ENCODE results near the gene NCLN. TPM values are rescaled to one million over a fixed set of nuclear protein-coding genes. Genes with fewer than 3 reads are reported as not detected.
A peak's percentile ranks its signal among the peaks of the same experiment; 100 is the strongest.

NCLN gene
- total and polyA plus RNA-seq, 2 donors (not counting 1 experiment from before 2014, with no cell fraction given): 33.0 to 35.8 TPM

DNA sequence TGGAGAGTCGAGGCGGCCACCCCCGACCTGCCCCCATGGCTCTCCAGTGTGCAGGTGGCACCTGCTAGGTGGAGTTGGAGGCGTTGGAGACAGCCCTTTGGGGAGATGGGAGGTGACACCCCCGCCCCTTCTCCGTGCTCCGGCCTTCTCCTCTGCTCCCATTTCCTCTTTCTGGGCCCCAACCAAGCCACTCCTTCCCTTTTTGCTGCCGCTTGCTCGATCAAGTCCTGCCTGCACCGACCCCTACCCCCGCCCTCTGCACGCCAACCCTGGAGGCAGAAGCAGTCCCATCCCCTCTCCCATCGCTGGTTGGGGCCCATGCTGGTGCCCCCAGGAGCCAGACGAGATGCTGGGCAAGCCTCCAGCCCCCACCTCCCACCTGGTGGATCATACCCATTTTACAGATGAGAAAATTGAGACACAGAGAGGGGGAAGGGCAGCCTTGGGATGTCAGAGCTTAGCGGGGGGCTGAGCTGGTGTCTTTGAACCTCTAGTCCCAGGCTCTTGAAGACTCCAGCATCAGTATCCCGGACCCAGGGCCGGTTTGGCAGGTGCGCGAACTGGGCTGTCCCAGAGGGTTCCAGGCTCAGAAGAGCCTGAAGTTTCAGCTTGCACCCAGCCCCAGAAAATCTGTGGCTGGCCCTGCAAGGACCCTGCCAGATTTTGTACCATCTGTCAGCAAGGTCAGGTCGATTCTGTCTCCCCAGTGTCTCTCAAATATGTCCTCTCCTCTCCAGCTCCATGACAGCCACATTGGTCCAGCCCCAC is 39.6 kb upstream of the NCLN start:
- no peak overlapping the region for H3K4me3 ChIP-seq (replicated peaks in 1 of 4; ENCODE audit: control extremely low read depth in 1 of 4, insufficient read depth in 1 of 4, low read depth in 3 of 4, low read length in 4 of 4)
- peaks cover 6% of the 10 kb centered on the region for H3K4me1 ChIP-seq (ENCODE audit: control insufficient read depth, extremely low read depth, insufficient read depth, low read length)
- no peaks in the 10 kb centered on the region for H3K79me2 ChIP-seq (ENCODE audit: control insufficient read depth, insufficient read depth, low read length)

GRCh38 chr19:3146677-3147100 is 39.0 kb upstream of the NCLN start:
- Histone ChIP-seq H3K4me1 (ENCODE audit: control insufficient read depth, extremely low read depth, insufficient read depth, low read length) (peaks cover 2% of the 10 kb centered on the region), H3K36me3 (ENCODE audit: control insufficient read depth, insufficient read depth, low read length) (no peaks in the 10 kb centered on the region), H3K9me3 (ENCODE audit: control insufficient read depth, insufficient read depth, low read depth, low read length) (no peaks in the 10 kb centered on the region), H3K4me3 (replicated peaks in 1 of 4; ENCODE audit: control extremely low read depth in 1 of 4, insufficient read depth in 1 of 4, low read depth in 3 of 4, low read length in 4 of 4) (no peak overlapping the region), H3K27me3 (ENCODE audit: control insufficient read depth, insufficient read depth, low read length) (no peaks in the 10 kb centered on the region), H3K4me2 (ENCODE audit: extremely low read depth, insufficient read depth, low read length) (no peak overlapping the region), H4K20me1 (ENCODE audit: control insufficient read depth, extremely low read depth, insufficient read depth, low read length) (no peaks in the 10 kb centered on the region), H3K79me2 (ENCODE audit: control insufficient read depth, insufficient read depth, low read length) (no peaks in the 10 kb centered on the region), H2AFZ (ENCODE audit: low read length) (no peak overlapping the region), H3K9ac (ENCODE audit: insufficient read depth, low read length) (no peak overlapping the region), H3K27ac (ENCODE audit: insufficient read depth, low read length) (no peak overlapping the region)
- TF ChIP-seq CTCF (conservative IDR thresholded peaks at IDR 0.05 in 1 of 2, IDR thresholded peaks at IDR 0.05 in 1 of 2; ENCODE audit: low read depth in 1 of 2, low read length in 2 of 2) (peak; percentile 57 to 77), EZH2 (IDR thresholded peaks at IDR 0.05; ENCODE audit: low read length, missing control alignments) (no peak)
- no peak for DNase-seq (ENCODE audit: low read depth in 2 of 2)

More for the DNA sequence above, 39.6 kb upstream of the NCLN start:
- Histone ChIP-seq H3K9me3 (ENCODE audit: control insufficient read depth, insufficient read depth, low read depth, low read length) (no peaks in the 10 kb centered on the region), H3K27me3 (ENCODE audit: control insufficient read depth, insufficient read depth, low read length) (no peaks in the 10 kb centered on the region), H4K20me1 (ENCODE audit: control insufficient read depth, extremely low read depth, insufficient read depth, low read length) (no peaks in the 10 kb centered on the region), H3K27ac (ENCODE audit: insufficient read depth, low read length) (no peak overlapping the region), H3K4me2 (ENCODE audit: extremely low read depth, insufficient read depth, low read length) (no peak overlapping the region), H2AFZ (ENCODE audit: low read length) (no peak overlapping the region), H3K36me3 (ENCODE audit: control insufficient read depth, insufficient read depth, low read length) (no peaks in the 10 kb centered on the region), H3K9ac (ENCODE audit: insufficient read depth, low read length) (no peak overlapping the region)
- no peak for DNase-seq (ENCODE audit: low read depth in 2 of 2)
- TF ChIP-seq CTCF (conservative IDR thresholded peaks at IDR 0.05 in 1 of 2, IDR thresholded peaks at IDR 0.05 in 1 of 2; ENCODE audit: low read depth in 1 of 2, low read length in 2 of 2): no peak
- no peak for TF ChIP-seq EZH2 (IDR thresholded peaks at IDR 0.05; ENCODE audit: low read length, missing control alignments)

- no peak overlapping the region for H3K4me2 ChIP-seq (ENCODE audit: extremely low read depth, insufficient read depth, low read length)
- H3K9ac ChIP-seq (ENCODE audit: insufficient read depth, low read length): no peak overlapping the region
- no peaks in the 10 kb centered on the region for H4K20me1 ChIP-seq (ENCODE audit: control insufficient read depth, extremely low read depth, insufficient read depth, low read length)
- H3K27me3 ChIP-seq (ENCODE audit: control insufficient read depth, insufficient read depth, low read length): no peaks in the 10 kb centered on the region
- H3K4me1 ChIP-seq (ENCODE audit: control insufficient read depth, extremely low read depth, insufficient read depth, low read length): no peaks in the 10 kb centered on the region
- no peaks in the 10 kb centered on the region for H3K79me2 ChIP-seq (ENCODE audit: control insufficient read depth, insufficient read depth, low read length)
- H3K9me3 ChIP-seq (ENCODE audit: control insufficient read depth, insufficient read depth, low read depth, low read length): no peaks in the 10 kb centered on the region
- no peak for DNase-seq (ENCODE audit: low read depth in 2 of 2)
- no peak for TF ChIP-seq EZH2 (IDR thresholded peaks at IDR 0.05; ENCODE audit: low read length, missing control alignments)
- no peak for TF ChIP-seq CTCF (conservative IDR thresholded peaks at IDR 0.05 in 1 of 2, IDR thresholded peaks at IDR 0.05 in 1 of 2; ENCODE audit: low read depth in 1 of 2, low read length in 2 of 2)
- H3K4me3 ChIP-seq (replicated peaks in 1 of 4; ENCODE audit: control extremely low read depth in 1 of 4, insufficient read depth in 1 of 4, low read depth in 3 of 4, low read length in 4 of 4): no peak overlapping the region
- H3K27ac ChIP-seq (ENCODE audit: insufficient read depth, low read length): no peak overlapping the region
- H3K36me3 ChIP-seq (ENCODE audit: control insufficient read depth, insufficient read depth, low read length): no peaks in the 10 kb centered on the region
- no peak overlapping the region for H2AFZ ChIP-seq (ENCODE audit: low read length)
Observed at GRCh38 chr19:3148503-3148902, 37.2 kb upstream of the NCLN start.
